ENCODE results near the gene CRACR2A.

CRACR2A gene

DNA sequence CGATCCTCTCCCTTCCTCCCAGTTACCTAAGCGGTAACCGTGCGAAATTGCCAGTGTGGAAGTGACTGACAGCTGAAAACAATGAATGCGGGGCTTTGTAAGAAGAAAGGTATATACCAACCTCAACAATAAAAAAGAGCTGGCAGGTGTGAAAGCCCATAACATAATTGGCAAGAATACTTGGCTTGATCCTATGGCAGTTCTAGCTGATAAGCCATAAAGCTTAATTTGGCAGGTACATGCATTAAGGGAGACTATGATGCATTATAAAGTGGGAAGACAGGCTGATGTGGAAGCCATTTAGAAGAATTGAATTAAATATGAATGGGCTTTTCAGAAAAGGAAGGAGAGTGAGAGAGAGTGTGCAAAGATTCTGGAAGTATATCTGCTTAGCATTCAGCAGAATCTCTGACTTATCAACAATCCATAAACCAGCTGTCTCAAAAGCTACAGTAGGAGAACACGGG, 71.3 kb downstream of the CRACR2A start:
- DNase-seq (ENCODE audit: low read depth) = no peak

DNA sequence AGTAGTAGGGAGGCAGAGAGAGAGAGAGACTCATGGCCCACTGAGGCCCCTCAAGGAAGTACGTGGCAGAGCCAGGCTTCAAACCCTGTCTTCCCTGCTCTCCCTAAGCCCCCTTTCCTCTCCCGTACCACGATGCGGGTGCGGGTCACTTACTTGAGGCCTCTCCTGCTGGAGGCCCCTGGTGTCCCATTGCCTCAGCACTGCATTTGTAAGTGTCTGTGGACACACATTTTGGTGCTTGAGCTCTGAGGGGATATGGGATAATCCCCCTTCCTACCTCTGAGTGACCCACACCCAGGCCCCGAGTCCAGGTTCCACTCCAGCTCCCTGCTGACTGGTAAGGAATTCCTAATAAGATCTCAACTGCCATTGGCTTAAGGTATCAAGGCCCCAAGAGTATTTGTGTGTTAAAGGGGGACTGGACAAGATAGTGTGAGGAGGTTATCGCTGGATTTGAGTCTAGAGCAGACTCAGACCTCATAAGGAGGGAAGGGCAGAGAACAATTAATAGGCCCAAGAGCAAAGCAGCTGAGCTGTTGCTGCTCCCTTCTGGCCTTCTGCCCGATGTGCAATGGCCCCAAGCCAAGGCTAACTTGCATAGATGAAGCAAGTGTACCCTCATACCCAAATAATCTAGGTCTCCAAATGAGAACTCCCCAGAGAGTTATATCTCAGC, 71.9 kb downstream of the CRACR2A start:
- DNase-seq (ENCODE audit: low read depth) = no peak

- DNase-seq (ENCODE audit: low read depth) = no peak
Observed at GRCh38 chr12:3679831-3680230, 73.1 kb downstream of the CRACR2A start.

GRCh38 chr12:3677609-3678008, 75.3 kb downstream of the CRACR2A start:
- no peak for DNase-seq (ENCODE audit: low read depth)

DNA sequence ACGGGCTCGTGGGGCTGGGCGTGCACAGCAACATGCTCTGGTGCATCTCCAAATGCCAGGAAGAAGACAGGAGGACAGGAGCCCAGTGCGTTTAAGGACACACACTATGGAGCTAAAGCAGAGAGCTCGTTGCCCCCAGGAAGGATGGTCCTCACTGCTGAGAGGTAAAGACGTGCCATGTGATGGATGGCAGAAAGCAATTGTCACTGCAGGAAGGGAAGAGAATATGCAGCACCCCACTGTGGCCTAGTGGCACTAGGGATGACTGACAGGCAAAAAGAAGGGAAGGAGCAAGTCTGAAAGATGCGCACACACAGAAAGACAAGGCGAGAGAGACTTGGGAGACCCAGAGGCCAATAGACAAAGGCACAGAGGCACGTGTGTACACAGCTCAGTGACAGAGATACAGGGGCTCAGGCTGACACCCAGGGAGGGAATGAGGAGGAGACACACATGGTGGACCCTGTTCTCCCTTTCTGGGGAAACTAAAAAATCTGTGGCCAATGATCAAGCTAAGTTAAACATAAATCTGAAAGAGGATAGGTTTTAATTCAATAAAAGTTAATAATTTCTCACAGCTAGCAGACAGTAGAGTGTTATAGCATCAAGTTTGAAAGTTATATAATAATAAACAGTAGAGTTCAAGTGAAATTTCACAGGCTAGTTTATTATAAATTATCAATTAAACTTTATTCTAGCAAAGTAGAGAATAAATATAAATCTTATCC, 78.8 kb downstream of the CRACR2A start:
- DNase-seq (ENCODE audit: low read depth) = no peak

DNA sequence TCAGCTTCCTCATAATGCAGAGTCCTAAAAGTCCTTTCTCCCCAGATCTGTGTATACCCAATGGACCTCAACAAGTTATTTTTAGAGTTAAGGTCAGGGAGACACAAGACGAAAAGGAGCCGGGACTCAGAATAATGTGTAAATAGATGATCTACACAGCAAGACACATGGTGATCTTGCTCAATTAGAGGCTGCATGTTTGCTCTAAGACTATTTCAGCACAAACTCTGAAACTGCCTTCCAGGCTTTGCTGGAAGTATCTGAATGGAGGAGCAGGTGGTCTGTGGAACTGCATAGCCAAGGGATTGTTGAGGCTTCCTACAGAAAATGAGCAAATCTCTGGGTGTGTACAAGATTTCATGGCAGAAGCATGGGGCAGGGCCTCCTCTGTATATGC, 80.8 kb downstream of the CRACR2A start:
- DNase-seq (ENCODE audit: low read depth) = no peak

GRCh38 chr12:3671330-3672112, 81.4 kb downstream of the CRACR2A start:
- DNase-seq (ENCODE audit: low read depth) = no peak

DNA sequence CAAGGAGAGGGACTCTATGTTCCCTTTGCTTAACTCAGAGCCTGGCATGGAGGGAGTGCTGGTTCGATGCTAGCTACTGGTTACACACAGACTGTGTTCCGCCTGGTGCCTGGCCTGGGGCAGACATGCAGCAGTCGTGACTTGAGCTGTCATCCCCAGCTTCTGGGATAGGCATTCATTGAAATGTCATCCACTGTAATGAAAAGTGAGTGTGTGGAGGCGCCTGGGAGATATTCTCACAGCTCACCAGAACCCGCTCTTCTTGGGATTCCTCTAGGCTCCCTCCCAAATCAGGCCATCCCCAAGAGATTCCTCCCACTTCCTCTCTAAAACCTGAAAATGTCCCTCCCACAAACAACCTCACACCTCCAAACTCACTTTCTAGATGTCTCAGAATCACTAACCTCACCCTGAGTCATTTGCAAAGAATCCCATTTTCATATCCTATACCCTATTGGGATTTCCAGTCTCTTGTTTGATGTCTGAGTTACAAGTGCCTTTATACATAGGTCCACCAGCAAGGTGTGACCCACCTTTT, 82.8 kb downstream of the CRACR2A start:
- DNase-seq (ENCODE audit: low read depth) = no peak

DNA sequence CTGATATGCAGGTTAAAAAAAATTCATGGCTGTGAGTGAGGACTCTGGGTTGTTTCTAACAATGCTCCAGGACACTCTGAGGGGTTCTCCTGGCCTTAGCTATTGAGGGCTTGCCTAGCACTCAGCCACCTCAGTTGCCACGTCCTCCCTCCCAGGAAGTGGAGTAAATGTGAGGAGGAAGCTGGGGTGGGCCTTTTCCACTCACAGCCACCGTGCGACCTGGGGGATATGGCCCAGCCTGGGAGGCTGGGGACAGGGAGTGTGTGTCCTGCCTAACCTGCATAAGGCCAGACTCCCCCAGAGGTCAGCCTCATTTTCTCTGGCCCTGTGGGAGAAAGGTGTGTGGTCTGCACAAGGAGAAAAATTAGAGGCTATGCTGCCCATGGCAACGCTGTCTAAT, 83.3 kb downstream of the CRACR2A start:
- no peak for DNase-seq (ENCODE audit: low read depth)

GRCh38 chr12:3668479-3669165, 84.3 kb downstream of the CRACR2A start:
- no peak for DNase-seq (ENCODE audit: low read depth)

DNA sequence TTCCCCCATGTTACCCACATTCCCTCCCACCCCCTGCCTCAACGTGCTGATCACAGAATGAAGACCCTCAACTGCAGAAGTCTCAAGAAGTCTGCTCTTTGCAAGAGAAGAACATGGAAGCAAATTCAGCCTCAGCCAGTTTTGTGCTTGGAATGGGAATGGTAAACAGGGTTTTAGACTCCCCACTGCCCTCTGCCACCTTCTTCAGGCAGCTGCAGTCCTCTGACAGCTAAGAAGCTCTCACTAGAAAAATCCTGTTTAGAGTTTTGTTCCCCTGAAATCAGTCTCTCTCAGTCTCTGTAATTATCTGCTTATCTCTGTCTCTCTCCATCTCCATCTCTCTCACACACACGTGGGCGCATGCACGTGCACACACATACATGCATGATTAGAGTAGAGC, 85.4 kb downstream of the CRACR2A start:
- no peak for DNase-seq (ENCODE audit: low read depth)

GRCh38 chr12:3666441-3666840, 86.5 kb downstream of the CRACR2A start:
- no peak for DNase-seq (ENCODE audit: low read depth)

DNA sequence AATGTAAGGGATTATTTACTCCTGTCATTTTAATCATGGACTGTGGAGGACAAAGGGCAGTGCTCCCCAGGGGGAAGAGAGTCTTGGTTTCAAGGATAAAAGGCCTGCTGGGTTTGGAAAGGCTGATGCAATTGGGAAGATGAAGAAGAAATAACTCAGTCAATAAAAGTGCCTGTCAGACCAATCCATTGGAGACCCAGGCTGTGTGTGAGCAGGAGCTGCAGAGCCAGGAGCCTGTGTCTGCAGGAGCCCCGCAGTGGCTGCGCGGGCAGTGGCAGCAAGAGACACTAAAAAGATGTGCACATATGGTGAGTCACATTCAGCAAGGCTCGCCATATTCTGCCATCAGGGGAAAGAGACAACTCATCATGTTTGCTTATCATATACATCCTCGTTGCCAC, 90.4 kb downstream of the CRACR2A start:
- no peak for DNase-seq (ENCODE audit: low read depth)

GRCh38 chr12:3661028-3661427, 91.9 kb downstream of the CRACR2A start:
- DNase-seq (ENCODE audit: low read depth) = no peak

- no peak for DNase-seq (ENCODE audit: low read depth)
Observed at GRCh38 chr12:3658327-3659163, 94.4 kb downstream of the CRACR2A start.

DNA sequence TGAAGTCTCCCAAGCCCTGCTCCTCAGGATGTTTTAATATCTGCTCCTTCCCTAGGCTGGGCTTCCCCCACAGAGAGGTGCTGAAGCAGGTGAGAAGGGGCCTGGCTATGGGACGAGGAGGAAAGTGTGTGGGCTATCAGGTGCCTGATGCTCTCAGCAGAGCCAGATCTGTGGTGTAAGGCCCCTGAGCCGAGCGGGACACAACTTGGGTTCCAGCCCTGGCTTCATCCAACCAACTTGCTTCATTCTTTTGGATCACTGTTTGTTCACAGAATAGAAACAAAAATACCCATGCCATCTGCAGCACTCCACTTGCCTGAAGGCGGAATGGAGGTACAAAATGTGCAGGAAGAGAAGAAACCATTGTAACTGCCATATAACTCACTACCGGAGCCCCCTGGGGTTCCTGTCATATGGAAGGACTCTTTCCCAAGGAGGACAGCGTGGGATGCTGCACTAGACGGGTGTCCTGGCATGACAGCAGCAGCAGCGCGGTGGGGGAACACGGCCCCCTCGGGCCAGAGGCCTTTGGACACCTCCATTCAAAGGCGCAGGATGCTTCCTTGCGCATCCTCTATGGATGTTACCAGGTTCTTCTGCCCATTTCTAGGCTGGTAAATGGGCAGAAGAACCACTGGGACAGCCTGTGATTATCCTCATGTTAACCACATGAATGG, 95.8 kb downstream of the CRACR2A start:
- no peak for DNase-seq (ENCODE audit: low read depth)

GRCh38 chr12:3655328-3655900, 97.5 kb downstream of the CRACR2A start:
- DNase-seq (ENCODE audit: low read depth) = no peak

GRCh38 chr12:3651585-3652424, 101.1 kb downstream of the CRACR2A start:
- no peak for DNase-seq (ENCODE audit: low read depth)

DNA sequence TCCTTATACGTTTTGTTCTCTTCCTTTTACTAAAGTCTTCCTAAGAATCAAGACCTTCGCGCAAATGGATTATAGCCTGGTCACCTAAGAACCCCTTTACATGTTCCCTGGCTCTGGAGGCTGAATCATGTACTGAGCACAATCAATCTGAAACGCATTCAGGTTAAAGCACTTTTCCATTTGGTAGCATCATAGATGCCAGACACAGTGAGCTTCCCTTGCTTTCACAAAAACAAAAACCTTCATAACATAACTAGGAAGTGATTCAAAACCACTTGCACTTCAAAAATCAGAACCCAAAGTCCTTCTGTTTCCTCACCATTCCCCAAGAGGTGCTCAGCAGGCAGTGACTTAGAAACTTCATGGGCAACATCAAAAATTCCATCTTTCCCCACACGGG, 105.4 kb downstream of the CRACR2A start:
- DNase-seq (ENCODE audit: low read depth) = no peak

Data from stimulated activated CD4-positive, alpha-beta T cell treated with anti-CD3 and anti-CD28 coated beads, Interleukin-2, amount 100 ng/mL, for 4 hours (primary cell).